ENCODE measurements around the gene CCDC127.

CCDC127 gene

GRCh38 chr5:191949-192690, 25.8 kb downstream of the CCDC127 start:
- no peak for TF ChIP-seq CTCF (IDR thresholded peaks at IDR 0.05; ENCODE audit: low read depth, low read length, missing control alignments)
- H3K4me3 ChIP-seq (replicated peaks; ENCODE audit: low read depth, low read length): no peak overlapping the region
- DNase-seq (ENCODE audit: extremely low read depth, low read depth): no peak

GRCh38 chr5:191036-191948, 26.7 kb downstream of the CCDC127 start, which contains the start of gene LRRC14B:
Gene LRRC14B (plus strand): TSS chr5:191495. CDS start chr5:191539, 44 bp downstream.
- no peak within 1 kb of the TSS for H3K4me3 ChIP-seq (replicated peaks; ENCODE audit: low read depth, low read length)
- no peak for DNase-seq (ENCODE audit: extremely low read depth, low read depth)
- TF ChIP-seq CTCF (IDR thresholded peaks at IDR 0.05; ENCODE audit: low read depth, low read length, missing control alignments): no peak

GRCh38 chr5:190366-191035, 27.5 kb downstream of the CCDC127 start:
- DNase-seq (ENCODE audit: extremely low read depth, low read depth): no peak
- TF ChIP-seq CTCF (IDR thresholded peaks at IDR 0.05; ENCODE audit: low read depth, low read length, missing control alignments): no peak
- H3K4me3 ChIP-seq (replicated peaks; ENCODE audit: low read depth, low read length): no peak overlapping the region

- DNase-seq (ENCODE audit: extremely low read depth, low read depth): no peak
- H3K4me3 ChIP-seq (replicated peaks; ENCODE audit: low read depth, low read length): no peak overlapping the region
- no peak for TF ChIP-seq CTCF (IDR thresholded peaks at IDR 0.05; ENCODE audit: low read depth, low read length, missing control alignments)
Observed at GRCh38 chr5:189976-190365, 28.0 kb downstream of the CCDC127 start.

- DNase-seq (ENCODE audit: extremely low read depth, low read depth): no peak
- no peak for TF ChIP-seq CTCF (IDR thresholded peaks at IDR 0.05; ENCODE audit: low read depth, low read length, missing control alignments)
Observed at GRCh38 chr5:189486-189885, 28.5 kb downstream of the CCDC127 start.

More at GRCh38 chr5:189486-189885, 28.5 kb downstream of the CCDC127 start:
- no peak overlapping the region for H3K4me3 ChIP-seq (replicated peaks; ENCODE audit: low read depth, low read length)
